K562 (cell line): ENCODE results near the gene GNAZ. TPM values are rescaled to one million over a fixed set of nuclear protein-coding genes. Genes with fewer than 3 reads are reported as not detected.

Experiments
- ATF7 ChIP-seq: fragments of 450-650 bp; IDR thresholded peaks from 2 replicates; pipeline ENCODE4 v1.7.1; 2014; ENCODE audit warnings: mild to moderate bottlenecking, moderate library complexity
- FOXA1 ChIP-seq: fragments of 450-650 bp; IDR thresholded peaks from 2 replicates; pipeline ENCODE4 v1.6.1; 2016; ENCODE audit warnings: mild to moderate bottlenecking, borderline replicate concordance
- FOXJ2 ChIP-seq: fragments of 200-800 bp; sonication (Bioruptor generic); IDR thresholded peaks from 2 replicates; pipeline ENCODE4 v1.6.1; 2016; ENCODE audit warnings: missing genetic modification characterization, missing compliant biosample characterization
- FOXM1 ChIP-seq, 2 experiments: fragments of 450-650 bp in 1 of 2; sonication (generic) in 1 of 2; formaldehyde crosslinking in 1 of 2; IDR thresholded peaks; 2 replicates each; pipeline versions ENCODE4 v1.6.1 to v1.9.0; 2017 to 2022; ENCODE audit warnings: low read depth in 2 of 2, mild to moderate bottlenecking in 2 of 2, missing genetic modification reagents in 1 of 2, moderate library complexity in 1 of 2
- MTA3 ChIP-seq: fragments of 450-650 bp; formaldehyde crosslinking; IDR thresholded peaks from 2 replicates; pipeline ENCODE4 v1.6.1; 2017; ENCODE audit warnings: mild to moderate bottlenecking, borderline replicate concordance
- NFRKB ChIP-seq: fragments of 450-650 bp; IDR thresholded peaks from 2 replicates; pipeline ENCODE4 v1.6.1; 2016; ENCODE audit warnings: low read depth
- PKNOX1 ChIP-seq: fragments of 450-650 bp; IDR thresholded peaks from 2 replicates; pipeline ENCODE4 v1.6.1; 2016
- RCOR1 ChIP-seq, 2 experiments: IDR thresholded peaks; 2 replicates each; pipeline ENCODE4 v1.6.1; 2012; ENCODE audit warnings: low read depth in 2 of 2, low read length in 2 of 2, borderline replicate concordance in 1 of 2, improper control_type of control experiment in 1 of 2
- THAP12 ChIP-seq: fragments of 250-450 bp; sonication (Bioruptor Pico); IDR thresholded peaks from 2 replicates; pipeline ENCODE4 v1.9.0; 2021; ENCODE audit warnings: mild to moderate bottlenecking, inconsistent platforms
- ZBTB1 ChIP-seq: sonication (generic); formaldehyde crosslinking; IDR thresholded peaks from 2 replicates; pipeline ENCODE4 v1.8.1; 2023; ENCODE audit warnings: missing genetic modification reagents, low read depth, mild to moderate bottlenecking, borderline replicate concordance
- ZNF146 ChIP-seq: IDR thresholded peaks from one replicate; pipeline ENCODE4 v1.6.1; 2018; ENCODE audit warnings: missing compliant biosample characterization; ENCODE audit not compliant: unreplicated experiment
- ZNF507 ChIP-seq: conservative IDR thresholded peaks from 2 replicates; pipeline ENCODE4 v1.6.1; 2017; ENCODE audit warnings: missing genetic modification characterization, missing compliant biosample characterization
- ZNF561 ChIP-seq: fragments of 450-650 bp; formaldehyde crosslinking; conservative IDR thresholded peaks from 2 replicates; pipeline ENCODE4 v1.4.0; 2020; ENCODE audit warnings: mild to moderate bottlenecking, moderate library complexity
- ZNF75A ChIP-seq: fragments of 450-650 bp; formaldehyde crosslinking; IDR thresholded peaks from 2 replicates; pipeline ENCODE4 v1.4.0; 2020; ENCODE audit warnings: mild to moderate bottlenecking
- ZNF766 ChIP-seq: fragments of 200-800 bp; sonication (Bioruptor generic); conservative IDR thresholded peaks from 2 replicates; pipeline ENCODE4 v1.6.1; 2016; ENCODE audit warnings: missing genetic modification characterization, missing compliant biosample characterization
- polyA plus RNA-seq, 8 experiments: library from polyadenylated mRNA; depleted of rRNA in 4 of 8; stranded (reverse) in 5 of 8; unstranded in 3 of 8; fragments of >200 nt; fragmentation: Nextera tagmentation in 2 of 8; fragmentation: Illumina TruSeq in 1 of 8; extraction: Ambion mirVana in 2 of 8; extraction: Trizol in 1 of 8; gene quantifications; 2 replicates each; pipeline versions ENCODE4 v1.2.1 to v1.2.3, GENCODE V29; 2011 to 2014; ENCODE audit warnings: inconsistent platforms in 1 of 8, missing spikeins in 1 of 8
- total RNA-seq, 7 experiments: library from RNA; depleted of rRNA in 6 of 7; stranded (reverse); fragments of >200 nt in 6 of 7; fragmentation: Illumina TruSeq in 2 of 7; extraction: Trizol in 2 of 7; gene quantifications; 2 replicates each; pipeline versions ENCODE4 v1.2.1 to v1.2.3, GENCODE V29; 2011 to 2021; ENCODE audit warnings: low replicate concordance in 1 of 7
- TF ChIP-seq, protein P1 (sequence below): fragments of 450-650 bp; IDR thresholded peaks from 2 replicates; pipeline ENCODE4 v1.6.1; 2017; ENCODE audit warnings: antibody characterized with exemption
- TF ChIP-seq, protein P2 (sequence below): fragments of 250-450 bp; sonication (Bioruptor Pico); IDR thresholded peaks from 2 replicates; pipeline ENCODE4 v1.5.0; 2021
- TF ChIP-seq, protein P3 (sequence below): fragments of 250-450 bp; sonication (Bioruptor Pico); IDR thresholded peaks from 2 replicates; pipeline ENCODE4 v1.8.0; 2022; ENCODE audit warnings: moderate library complexity, mild to moderate bottlenecking, inconsistent platforms

The GNAZ gene
- total and polyA plus RNA-seq, 9 of the 15 experiments (the other 6 are each of a cell fraction or from before 2014, with no cell fraction given): 0.04 to 0.22 (median 0.13) TPM; not detected in 3

- TF ChIP-seq, protein P1, sequence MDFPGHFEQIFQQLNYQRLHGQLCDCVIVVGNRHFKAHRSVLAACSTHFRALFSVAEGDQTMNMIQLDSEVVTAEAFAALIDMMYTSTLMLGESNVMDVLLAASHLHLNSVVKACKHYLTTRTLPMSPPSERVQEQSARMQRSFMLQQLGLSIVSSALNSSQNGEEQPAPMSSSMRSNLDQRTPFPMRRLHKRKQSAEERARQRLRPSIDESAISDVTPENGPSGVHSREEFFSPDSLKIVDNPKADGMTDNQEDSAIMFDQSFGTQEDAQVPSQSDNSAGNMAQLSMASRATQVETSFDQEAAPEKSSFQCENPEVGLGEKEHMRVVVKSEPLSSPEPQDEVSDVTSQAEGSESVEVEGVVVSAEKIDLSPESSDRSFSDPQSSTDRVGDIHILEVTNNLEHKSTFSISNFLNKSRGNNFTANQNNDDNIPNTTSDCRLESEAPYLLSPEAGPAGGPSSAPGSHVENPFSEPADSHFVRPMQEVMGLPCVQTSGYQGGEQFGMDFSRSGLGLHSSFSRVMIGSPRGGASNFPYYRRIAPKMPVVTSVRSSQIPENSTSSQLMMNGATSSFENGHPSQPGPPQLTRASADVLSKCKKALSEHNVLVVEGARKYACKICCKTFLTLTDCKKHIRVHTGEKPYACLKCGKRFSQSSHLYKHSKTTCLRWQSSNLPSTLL: no peak
- TF ChIP-seq, protein P2, sequence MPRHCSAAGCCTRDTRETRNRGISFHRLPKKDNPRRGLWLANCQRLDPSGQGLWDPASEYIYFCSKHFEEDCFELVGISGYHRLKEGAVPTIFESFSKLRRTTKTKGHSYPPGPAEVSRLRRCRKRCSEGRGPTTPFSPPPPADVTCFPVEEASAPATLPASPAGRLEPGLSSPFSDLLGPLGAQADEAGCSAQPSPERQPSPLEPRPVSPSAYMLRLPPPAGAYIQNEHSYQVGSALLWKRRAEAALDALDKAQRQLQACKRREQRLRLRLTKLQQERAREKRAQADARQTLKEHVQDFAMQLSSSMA (CRISPR knock-in tag): no peak
- TF ChIP-seq PKNOX1: no peak
- TF ChIP-seq, protein P3, sequence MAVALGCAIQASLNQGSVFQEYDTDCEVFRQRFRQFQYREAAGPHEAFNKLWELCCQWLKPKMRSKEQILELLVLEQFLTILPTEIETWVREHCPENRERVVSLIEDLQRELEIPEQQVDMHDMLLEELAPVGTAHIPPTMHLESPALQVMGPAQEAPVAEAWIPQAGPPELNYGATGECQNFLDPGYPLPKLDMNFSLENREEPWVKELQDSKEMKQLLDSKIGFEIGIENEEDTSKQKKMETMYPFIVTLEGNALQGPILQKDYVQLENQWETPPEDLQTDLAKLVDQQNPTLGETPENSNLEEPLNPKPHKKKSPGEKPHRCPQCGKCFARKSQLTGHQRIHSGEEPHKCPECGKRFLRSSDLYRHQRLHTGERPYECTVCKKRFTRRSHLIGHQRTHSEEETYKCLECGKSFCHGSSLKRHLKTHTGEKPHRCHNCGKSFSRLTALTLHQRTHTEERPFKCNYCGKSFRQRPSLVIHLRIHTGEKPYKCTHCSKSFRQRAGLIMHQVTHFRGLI: no peak
- TF ChIP-seq FOXA1: peak; percentile 70; the same call in 1 of the 2 replicates
- TF ChIP-seq ZNF561 (CRISPR knock-in tag): no peak
- TF ChIP-seq FOXJ2: no peak
- no peak for TF ChIP-seq ZNF766
- no peak for TF ChIP-seq ZNF507 (tag)
- no peak for TF ChIP-seq MTA3
- TF ChIP-seq ZNF75A (CRISPR knock-in tag): no peak
- TF ChIP-seq ATF7: no peak
- TF ChIP-seq ZBTB1 (CRISPR knock-in tag): no peak
- TF ChIP-seq RCOR1 (IDR thresholded peaks at IDR 0.05; ENCODE audit: borderline replicate concordance in 1 of 2, low read depth in 2 of 2, low read length in 2 of 2): peak in 1 of 2 experiments; percentile 41; a peak in 1 of 4 replicates
- TF ChIP-seq ZNF146 (CRISPR knock-in tag): no peak
- TF ChIP-seq THAP12 (CRISPR knock-in tag): peak; percentile 46
- no peak for TF ChIP-seq NFRKB
- no peak for TF ChIP-seq FOXM1 (IDR thresholded peaks at IDR 0.05; ENCODE audit: low read depth)
- no peak for TF ChIP-seq FOXM1 (CRISPR knock-in tag; IDR thresholded peaks at IDR 0.05; ENCODE audit: low read depth)
Observed at GRCh38 chr22:23106906-23107367, 36.6 kb downstream of the GNAZ start (continued).
